HG02852 (cell line): Measurements from ENCODE around the gene KIR2DL3.
"Not testable (repeated sequence)": the region's sequence is repeated elsewhere in the genome, so short reads cannot be mapped to it uniquely, and the experiment has no call there.

Experiments
- ATAC-seq: cut with Tn5 transposase; IDR thresholded peaks from one replicate; pipeline ENCODE4 v1.9.1; 2021; ENCODE audit warnings: mild to moderate bottlenecking, moderate library complexity; ENCODE audit not compliant: unreplicated experiment

Gene KIR2DL3

DNA sequence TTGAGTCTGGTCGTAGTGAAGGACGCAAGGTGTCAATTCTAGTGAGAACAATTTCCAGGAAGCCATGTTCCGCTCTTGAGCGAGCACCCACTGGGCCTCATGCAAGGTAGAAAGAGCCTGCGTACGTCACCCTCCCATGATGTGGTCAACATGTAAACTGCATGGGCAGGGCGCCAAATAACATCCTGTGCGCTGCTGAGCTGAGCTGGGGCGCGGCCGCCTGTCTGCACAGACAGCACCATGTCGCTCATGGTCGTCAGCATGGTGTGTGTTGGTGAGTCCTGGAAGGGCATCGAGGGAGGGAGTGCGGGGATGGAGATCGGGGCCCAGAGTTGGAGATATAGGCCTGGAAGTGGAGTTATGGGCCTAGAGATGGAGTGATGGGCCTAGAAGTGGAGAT, at the start of gene KIR2DL3:
Gene KIR2DL3 (plus strand): TSS at position 208 of the 400 bp plus-strand sequence. CDS start 33 bp downstream, at position 241.
- ATAC-seq: not testable (repeated sequence)

- no peak for ATAC-seq
Observed at GRCh38 chr19:54691582-54692297, 46.6 kb upstream of the KIR2DL3 start.

DNA sequence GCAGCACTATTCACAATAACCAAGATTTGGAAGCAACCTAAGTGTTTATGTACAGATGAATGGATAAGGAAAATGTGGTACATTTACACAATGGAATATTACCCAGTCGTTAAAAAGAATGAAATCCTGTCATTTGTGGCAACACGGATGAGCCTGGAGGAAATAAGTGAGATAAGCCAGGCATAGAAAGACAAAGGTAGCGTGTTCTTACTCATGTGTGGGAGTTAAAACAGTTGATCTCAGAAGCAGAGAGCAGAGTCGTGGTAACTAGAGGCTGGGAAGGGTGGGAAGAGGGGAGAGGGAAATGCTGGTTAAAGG, 46.1 kb upstream of the KIR2DL3 start:
- ATAC-seq: no peak

DNA sequence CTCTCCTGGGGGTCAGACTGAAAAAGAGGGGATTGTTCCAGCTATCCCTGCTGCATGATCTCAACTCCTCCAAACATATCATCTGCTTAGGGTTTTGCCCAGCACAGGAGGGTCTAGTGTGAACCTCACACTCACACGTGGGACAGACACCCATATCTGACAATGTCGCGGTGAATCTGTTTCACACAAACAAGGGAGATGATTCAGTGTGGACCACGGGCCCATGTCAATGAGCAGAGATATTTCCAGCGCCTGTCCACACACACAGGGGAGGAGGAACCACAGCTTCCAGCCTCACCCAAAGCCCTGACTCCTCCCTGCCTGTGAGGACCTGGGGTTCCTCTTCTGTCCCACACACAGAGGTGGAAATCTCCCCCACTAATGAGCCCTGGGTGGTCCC, 43.7 kb upstream of the KIR2DL3 start:
- ATAC-seq: no peak

DNA sequence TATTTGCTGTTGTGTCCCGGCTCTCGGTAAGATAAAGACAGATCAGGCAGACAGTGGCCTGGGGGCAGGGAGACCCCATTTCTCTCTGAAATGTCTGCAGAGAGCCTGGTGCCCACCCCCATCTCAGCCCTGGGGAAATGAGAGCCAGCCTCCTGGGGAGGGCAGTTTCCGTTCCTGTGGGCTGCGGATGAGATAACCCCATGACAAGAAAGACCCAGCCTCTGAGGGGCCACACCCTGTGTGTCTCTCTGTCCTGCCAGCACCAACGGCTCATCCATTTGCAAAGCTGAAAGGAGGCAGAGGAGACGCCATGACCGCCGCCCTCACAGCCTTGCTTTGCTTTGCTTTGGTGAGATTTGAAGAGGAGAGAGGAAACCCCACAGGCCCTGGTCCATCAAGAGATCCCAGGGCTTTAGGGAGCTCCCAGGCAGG, 42.2 kb upstream of the KIR2DL3 start:
- no peak for ATAC-seq

- ATAC-seq: no peak
Observed at GRCh38 chr19:54696766-54697165, 41.5 kb upstream of the KIR2DL3 start.

- not testable (repeated sequence) for ATAC-seq
Observed at GRCh38 chr19:54697716-54698115, 40.6 kb upstream of the KIR2DL3 start.

- no peak for ATAC-seq
Observed at GRCh38 chr19:54704928-54705327, 33.4 kb upstream of the KIR2DL3 start.

- ATAC-seq: no peak
Observed at GRCh38 chr19:54707962-54708361, 30.4 kb upstream of the KIR2DL3 start.

DNA sequence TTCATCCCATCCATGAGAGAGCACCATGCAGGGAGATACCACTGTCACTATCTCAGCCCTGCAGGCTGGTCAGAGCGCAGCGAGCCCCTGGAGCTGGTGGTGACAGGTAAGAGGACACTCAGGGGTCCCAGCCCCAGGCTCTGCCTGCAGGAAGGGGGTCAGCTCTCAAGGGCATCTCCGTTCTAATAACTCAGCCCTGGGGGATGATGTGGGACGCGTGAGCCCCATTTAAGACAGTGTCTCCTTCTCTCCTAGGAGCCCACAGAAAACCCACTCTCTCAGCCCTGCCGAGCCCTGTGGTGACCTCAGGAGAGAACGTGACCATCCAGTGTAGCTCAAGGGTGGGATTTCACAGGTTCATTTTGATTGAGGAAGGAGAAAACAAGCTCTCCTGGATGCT, 29.5 kb upstream of the KIR2DL3 start:
- no peak for ATAC-seq

- ATAC-seq: no peak
Observed at GRCh38 chr19:54709212-54709948, 28.9 kb upstream of the KIR2DL3 start.

DNA sequence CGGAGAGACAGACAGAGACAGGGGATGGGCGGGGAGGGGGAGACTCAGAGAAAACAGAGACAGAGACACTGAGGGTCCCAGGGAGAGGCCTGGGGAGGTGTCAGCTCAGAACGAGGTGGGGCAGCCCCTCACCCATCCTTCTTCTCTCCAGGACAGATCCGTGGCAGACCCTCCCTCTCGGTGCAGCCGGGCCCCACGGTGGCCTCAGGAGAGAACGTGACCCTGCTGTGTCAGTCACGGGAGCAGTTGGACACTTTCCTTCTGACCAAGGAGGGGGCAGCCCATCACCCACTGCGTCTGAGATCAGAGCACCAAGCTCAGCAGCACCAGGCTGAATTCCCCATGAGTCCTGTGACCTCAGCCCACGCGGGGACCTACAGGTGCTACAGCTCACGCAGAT, 28.4 kb upstream of the KIR2DL3 start:
- ATAC-seq: not testable (repeated sequence)

GRCh38 chr19:54724142-54724541, 14.2 kb upstream of the KIR2DL3 start, which contains the start of gene KIR3DL3:
Gene KIR3DL3 (plus strand): TSS chr19:54724442. CDS start chr19:54724497, 55 bp downstream.
- no peak for ATAC-seq

- no peak for ATAC-seq
Observed at GRCh38 chr19:54724644-54725043, 13.7 kb upstream of the KIR2DL3 start.

DNA sequence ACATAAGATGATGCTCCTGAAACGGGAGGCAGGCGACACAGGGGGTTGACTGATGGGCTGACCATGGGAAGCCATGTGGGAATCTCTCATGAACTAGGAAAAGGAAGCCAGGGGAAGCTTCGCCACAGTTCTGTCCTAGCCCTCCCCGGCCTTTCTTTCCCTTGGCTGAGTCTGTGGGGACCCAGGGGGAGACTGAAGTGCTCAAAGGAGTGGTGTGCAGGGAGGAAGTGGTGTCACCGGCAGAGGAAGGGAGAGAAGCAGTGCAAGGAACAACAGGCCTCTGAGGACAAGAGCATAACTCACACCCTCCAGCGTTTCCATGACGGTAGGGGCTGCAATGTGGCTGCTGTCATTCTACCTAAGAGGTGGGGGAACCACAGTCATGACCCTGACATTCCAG, 13.0 kb upstream of the KIR2DL3 start:
- ATAC-seq: no peak

DNA sequence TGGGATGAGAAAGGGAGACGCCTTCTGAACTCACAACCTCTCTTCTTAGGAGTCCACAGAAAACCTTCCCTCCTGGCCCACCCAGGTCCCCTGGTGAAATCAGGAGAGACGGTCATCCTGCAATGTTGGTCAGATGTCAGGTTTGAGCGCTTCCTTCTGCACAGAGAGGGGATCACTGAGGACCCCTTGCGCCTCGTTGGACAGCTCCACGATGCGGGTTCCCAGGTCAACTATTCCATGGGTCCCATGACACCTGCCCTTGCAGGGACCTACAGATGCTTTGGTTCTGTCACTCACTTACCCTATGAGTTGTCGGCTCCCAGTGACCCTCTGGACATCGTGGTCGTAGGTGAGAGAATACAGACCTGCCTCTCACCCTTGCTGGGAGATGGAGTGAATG, 10.8 kb upstream of the KIR2DL3 start:
- no peak for ATAC-seq

- ATAC-seq: no peak
Observed at GRCh38 chr19:54728167-54728566, 10.1 kb upstream of the KIR2DL3 start.

DNA sequence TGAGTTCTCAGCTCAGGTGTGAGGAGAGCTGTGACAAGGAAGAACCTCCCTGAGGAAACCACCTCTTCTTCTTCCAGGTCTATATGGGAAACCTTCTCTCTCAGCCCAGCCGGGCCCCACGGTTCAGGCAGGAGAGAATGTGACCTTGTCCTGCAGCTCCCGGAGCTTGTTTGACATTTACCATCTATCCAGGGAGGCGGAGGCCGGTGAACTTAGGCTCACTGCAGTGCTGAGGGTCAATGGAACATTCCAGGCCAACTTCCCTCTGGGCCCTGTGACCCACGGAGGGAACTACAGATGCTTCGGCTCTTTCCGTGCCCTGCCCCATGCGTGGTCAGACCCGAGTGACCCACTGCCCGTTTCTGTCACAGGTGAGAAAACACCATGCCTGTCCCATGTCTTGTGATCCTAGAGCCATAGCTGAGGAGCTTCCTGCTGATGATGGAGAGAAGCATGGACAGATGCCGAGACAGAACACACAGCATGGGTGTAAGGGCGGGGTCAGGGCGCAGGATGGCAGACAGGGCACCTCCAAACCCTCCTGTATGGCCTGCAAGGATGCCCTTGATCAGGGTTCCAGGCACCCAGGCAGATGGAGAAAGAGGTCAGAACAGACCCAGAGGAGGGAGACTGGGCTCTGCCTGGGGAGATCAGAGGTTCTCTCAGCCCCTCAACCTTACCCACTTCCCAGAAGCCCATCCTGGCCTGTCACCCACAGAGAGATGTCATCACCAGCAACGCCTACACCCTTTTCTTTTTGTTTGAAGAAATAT, 8.7 kb upstream of the KIR2DL3 start:
- no peak for ATAC-seq

DNA sequence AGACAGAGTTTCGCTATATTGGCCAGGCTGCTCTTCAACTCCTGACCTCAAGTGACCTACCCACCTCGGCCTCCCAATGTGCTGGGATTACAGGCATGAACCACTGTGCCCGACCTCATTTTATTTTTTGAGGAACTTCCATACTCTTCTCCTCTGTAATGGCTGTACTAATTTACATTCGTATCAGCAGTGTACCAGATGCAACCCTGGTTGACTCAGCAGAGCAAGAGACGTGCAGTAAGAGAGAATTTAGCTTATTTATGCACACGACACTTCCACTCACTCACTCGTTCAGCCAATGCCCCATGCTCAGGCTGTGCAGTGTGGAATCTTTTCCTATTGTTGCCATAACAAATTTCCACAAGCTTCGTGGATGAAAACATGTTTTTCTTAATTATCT, 7.1 kb upstream of the KIR2DL3 start:
- no peak for ATAC-seq

DNA sequence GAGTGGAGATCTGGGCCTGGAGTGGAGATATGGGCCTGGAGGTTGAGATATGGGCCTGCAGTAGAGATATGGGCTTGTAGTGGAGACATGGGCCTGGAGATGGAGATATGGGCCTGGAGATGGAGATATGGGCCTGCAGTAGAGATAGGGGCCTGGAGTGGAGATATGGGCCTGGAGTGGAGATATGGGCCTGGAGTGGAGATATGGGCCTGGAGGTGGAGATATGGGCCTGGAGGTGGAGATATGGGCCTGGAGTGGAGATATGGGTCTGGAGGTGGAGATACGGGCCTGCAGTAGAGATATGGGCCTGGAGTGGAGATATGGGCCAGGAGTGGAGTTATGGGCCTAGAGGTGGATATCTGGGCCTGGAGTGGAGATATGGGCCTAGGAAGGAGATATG, 402 bp downstream of the KIR2DL3 start:
- no peak for ATAC-seq

DNA sequence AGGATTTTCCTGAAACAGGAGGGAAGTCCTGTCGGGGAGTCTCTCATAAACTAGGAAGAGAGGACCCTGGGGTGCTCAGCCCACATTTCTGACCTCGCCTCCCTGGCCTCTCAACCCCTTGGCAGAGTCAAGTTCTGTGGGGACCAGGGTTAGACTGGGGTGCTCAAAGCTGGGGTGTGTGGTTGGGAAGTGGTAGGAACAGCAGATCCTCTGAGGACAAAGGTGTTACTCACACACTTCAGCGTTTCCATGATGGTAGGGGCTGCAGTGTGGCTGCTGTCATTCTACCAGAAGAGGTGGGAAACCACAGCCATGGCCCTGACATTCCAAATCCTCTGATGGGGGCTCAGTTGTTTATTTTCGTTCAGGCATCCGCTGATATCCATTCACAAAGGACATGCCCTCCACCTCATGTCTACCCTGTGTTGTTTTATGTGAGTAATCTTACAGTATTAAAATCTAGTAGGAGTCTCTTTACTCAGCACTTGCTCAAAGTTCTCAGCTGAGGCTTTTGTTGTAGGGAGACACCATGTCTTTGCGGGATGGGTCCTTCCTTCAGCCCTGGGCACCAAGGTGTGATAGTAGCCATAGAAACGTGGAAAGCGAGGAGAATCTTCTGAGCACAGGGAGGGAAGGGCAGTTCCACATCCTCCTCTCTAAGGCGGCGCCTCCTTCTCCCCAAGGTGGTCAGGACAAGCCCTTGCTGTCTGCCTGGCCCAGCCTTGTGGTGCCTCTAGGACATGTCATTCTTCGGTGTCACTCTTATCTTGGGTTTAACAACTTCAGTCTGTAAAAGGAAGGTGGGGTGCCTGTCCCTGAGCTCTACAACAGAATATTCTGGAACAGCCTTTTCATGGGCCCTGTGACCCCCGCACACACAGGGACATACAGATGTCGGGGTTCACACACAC, 1.5 kb downstream of the KIR2DL3 start:
- ATAC-seq: no peak
